HepG2 (cell line): ENCODE data around the gene RILP. TPM values are rescaled to one million over a fixed set of nuclear protein-coding genes. Genes with fewer than 3 reads are reported as not detected.

ENCODE experiments used
- DMAP1 ChIP-seq: IDR thresholded peaks from 2 replicates; pipeline ENCODE4 v1.6.1; 2016
- FOXO1 ChIP-seq: sonication (generic); formaldehyde crosslinking; IDR thresholded peaks from 2 replicates; pipeline ENCODE4 v1.4.0; 2020; ENCODE audit warnings: missing genetic modification reagents
- HMG20B ChIP-seq: conservative IDR thresholded peaks from 2 replicates; pipeline ENCODE4 v1.6.1; 2016; ENCODE audit warnings: missing genetic modification reagents, missing compliant biosample characterization
- RAD21 ChIP-seq: fragments of 450-650 bp; formaldehyde crosslinking; IDR thresholded peaks from 2 replicates; pipeline ENCODE4 v1.5.0; 2020; ENCODE audit warnings: mild to moderate bottlenecking
- SP4 ChIP-seq: sonication (generic); formaldehyde crosslinking; IDR thresholded peaks from 2 replicates; pipeline ENCODE4 v1.8.1; 2023; ENCODE audit warnings: mild to moderate bottlenecking, missing genetic modification reagents
- ZC3H13 ChIP-seq: sonication (generic); formaldehyde crosslinking; IDR thresholded peaks from 2 replicates; pipeline ENCODE4 v1.8.1; 2023; ENCODE audit warnings: mild to moderate bottlenecking, missing genetic modification reagents, moderate library complexity
- ZNF572 ChIP-seq: sonication (generic); formaldehyde crosslinking; IDR thresholded peaks from 2 replicates; pipeline ENCODE4 v1.5.1; 2020; ENCODE audit warnings: mild to moderate bottlenecking, missing genetic modification reagents
- polyA plus RNA-seq, 8 experiments: library from polyadenylated mRNA; depleted of rRNA in 3 of 8; stranded (reverse) in 7 of 8; unstranded in 1 of 8; fragments of >200 nt; fragmentation: Illumina TruSeq in 4 of 8; extraction: Trizol in 4 of 8; gene quantifications; 2 replicates each; pipeline versions ENCODE4 v1.2.1 to v1.2.3, GENCODE V29; 2011 to 2016; ENCODE audit warnings: low read depth in 4 of 8, missing spikeins in 1 of 8, mixed read lengths in 1 of 8; ENCODE audit not compliant: insufficient read depth in 1 of 8
- total RNA-seq, 5 experiments: library from RNA; depleted of rRNA; stranded (reverse); fragments of >200 nt; fragmentation: Illumina TruSeq; extraction: Trizol; gene quantifications; 2 replicates each; pipeline ENCODE4 v1.2.3, GENCODE V29; 2016; ENCODE audit warnings: low read depth in 1 of 5
- TF ChIP-seq, protein P1 (sequence below): sonication (generic); formaldehyde crosslinking; IDR thresholded peaks from 2 replicates; pipeline ENCODE4 v1.8.0; 2022; ENCODE audit warnings: mild to moderate bottlenecking, missing genetic modification reagents, moderate library complexity
- TF ChIP-seq, protein P2 (sequence below): sonication (generic); formaldehyde crosslinking; IDR thresholded peaks from 2 replicates; pipeline ENCODE4 v1.8.1; 2023; ENCODE audit warnings: missing genetic modification reagents, mild to moderate bottlenecking, borderline replicate concordance
- TF ChIP-seq, protein P3 (sequence below): sonication (generic); formaldehyde crosslinking; IDR thresholded peaks from 2 replicates; pipeline ENCODE4 v1.4.0; 2020; ENCODE audit warnings: missing genetic modification reagents
- TF ChIP-seq, protein P4 (sequence below): IDR thresholded peaks from 2 replicates; pipeline ENCODE4 v1.6.1; 2018; ENCODE audit warnings: missing genetic modification reagents, mild to moderate bottlenecking, missing compliant biosample characterization
- TF ChIP-seq, protein P5 (sequence below), 2 experiments: IDR thresholded peaks; 2 replicates each; pipeline ENCODE4 v1.6.1; 2011 to 2012; ENCODE audit warnings: low read length in 2 of 2, borderline replicate concordance in 1 of 2, low read depth in 1 of 2, mild to moderate bottlenecking in 1 of 2, moderate library complexity in 1 of 2
- TF ChIP-seq, protein P6 (sequence below): sonication (generic); formaldehyde crosslinking; conservative IDR thresholded peaks from 2 replicates; pipeline ENCODE4 v1.4.0; 2020; ENCODE audit warnings: missing genetic modification reagents
- TF ChIP-seq, protein P7 (sequence below): sonication (generic); formaldehyde crosslinking; IDR thresholded peaks from 2 replicates; pipeline ENCODE4 v1.4.0; 2020; ENCODE audit warnings: missing genetic modification reagents, borderline replicate concordance

The RILP gene
- total and polyA plus RNA-seq, 2 of the 13 experiments (the other 11 are each of a cell fraction or from before 2014, with no cell fraction given) = 6.6 to 8.1 TPM

DNA sequence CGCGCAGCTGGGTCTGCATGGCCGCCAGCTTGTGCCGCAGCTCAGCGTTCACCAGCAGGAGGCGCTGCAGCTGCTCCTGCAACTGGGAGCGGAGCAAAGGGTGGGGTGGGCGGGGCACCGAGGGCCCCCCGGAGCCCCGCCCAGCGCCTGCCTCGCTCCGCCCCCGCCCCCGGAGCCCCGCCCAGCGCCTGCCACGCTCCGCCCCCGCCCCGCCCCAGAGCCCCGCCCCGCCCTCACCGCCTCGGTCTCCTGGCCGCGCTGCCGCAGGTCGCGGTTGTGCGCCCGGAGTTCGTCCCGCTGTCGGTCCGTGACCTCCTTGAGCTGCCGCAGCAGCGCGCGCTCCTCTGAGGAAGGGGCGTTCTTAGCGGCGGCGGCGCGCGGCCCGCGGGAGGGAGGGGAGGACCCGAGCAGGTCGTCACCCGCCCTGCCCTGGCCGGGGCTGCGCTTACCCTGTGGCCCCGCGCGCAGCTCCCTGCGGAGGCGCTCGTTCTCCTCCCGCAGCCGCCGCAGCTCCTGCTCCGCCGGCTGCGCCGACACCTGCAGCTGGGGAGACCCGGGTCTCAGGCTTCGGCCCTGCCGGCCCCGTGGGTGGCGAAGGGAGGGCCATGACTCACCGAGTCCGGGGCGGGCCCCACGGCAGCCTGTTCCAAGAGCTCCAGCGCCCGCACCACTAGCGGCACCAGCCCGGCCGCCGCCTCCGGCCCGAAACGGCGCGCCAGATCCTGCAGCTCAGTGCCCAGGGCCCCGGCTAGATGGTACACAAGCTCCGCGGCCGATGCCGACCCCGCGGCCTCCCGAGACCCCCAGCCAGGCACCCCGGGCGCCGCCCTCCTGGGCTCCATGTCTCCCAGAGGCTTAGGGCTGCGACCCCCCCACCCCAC is 463 bp downstream of the RILP start (continued):
- TF ChIP-seq, protein P1, sequence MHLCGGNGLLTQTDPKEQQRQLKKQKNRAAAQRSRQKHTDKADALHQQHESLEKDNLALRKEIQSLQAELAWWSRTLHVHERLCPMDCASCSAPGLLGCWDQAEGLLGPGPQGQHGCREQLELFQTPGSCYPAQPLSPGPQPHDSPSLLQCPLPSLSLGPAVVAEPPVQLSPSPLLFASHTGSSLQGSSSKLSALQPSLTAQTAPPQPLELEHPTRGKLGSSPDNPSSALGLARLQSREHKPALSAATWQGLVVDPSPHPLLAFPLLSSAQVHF = 0 out of 2 replicates have a peak, but pooled peaks have one; percentile 28
- TF ChIP-seq RAD21 (CRISPR knock-in tag) (peak; percentile 38), SP4 (CRISPR knock-in tag) (peak; percentile 40), ZC3H13 (CRISPR knock-in tag) (peak; percentile 88), FOXO1 (CRISPR knock-in tag) (0 out of 2 replicates have a peak, but pooled peaks have one; percentile 5), ZNF572 (no peak), HMG20B (CRISPR knock-in tag) (no peak), DMAP1 (CRISPR knock-in tag) (no peak; the same call in 1 of the 2 replicates)
- TF ChIP-seq, protein P2, sequence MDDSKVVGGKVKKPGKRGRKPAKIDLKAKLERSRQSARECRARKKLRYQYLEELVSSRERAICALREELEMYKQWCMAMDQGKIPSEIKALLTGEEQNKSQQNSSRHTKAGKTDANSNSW (CRISPR knock-in tag) = no peak
- TF ChIP-seq, protein P3, sequence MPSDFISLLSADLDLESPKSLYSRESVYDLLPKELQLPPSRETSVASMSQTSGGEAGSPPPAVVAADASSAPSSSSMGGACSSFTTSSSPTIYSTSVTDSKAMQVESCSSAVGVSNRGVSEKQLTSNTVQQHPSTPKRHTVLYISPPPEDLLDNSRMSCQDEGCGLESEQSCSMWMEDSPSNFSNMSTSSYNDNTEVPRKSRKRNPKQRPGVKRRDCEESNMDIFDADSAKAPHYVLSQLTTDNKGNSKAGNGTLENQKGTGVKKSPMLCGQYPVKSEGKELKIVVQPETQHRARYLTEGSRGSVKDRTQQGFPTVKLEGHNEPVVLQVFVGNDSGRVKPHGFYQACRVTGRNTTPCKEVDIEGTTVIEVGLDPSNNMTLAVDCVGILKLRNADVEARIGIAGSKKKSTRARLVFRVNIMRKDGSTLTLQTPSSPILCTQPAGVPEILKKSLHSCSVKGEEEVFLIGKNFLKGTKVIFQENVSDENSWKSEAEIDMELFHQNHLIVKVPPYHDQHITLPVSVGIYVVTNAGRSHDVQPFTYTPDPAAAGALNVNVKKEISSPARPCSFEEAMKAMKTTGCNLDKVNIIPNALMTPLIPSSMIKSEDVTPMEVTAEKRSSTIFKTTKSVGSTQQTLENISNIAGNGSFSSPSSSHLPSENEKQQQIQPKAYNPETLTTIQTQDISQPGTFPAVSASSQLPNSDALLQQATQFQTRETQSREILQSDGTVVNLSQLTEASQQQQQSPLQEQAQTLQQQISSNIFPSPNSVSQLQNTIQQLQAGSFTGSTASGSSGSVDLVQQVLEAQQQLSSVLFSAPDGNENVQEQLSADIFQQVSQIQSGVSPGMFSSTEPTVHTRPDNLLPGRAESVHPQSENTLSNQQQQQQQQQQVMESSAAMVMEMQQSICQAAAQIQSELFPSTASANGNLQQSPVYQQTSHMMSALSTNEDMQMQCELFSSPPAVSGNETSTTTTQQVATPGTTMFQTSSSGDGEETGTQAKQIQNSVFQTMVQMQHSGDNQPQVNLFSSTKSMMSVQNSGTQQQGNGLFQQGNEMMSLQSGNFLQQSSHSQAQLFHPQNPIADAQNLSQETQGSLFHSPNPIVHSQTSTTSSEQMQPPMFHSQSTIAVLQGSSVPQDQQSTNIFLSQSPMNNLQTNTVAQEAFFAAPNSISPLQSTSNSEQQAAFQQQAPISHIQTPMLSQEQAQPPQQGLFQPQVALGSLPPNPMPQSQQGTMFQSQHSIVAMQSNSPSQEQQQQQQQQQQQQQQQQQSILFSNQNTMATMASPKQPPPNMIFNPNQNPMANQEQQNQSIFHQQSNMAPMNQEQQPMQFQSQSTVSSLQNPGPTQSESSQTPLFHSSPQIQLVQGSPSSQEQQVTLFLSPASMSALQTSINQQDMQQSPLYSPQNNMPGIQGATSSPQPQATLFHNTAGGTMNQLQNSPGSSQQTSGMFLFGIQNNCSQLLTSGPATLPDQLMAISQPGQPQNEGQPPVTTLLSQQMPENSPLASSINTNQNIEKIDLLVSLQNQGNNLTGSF = no peak
- TF ChIP-seq, protein P4, sequence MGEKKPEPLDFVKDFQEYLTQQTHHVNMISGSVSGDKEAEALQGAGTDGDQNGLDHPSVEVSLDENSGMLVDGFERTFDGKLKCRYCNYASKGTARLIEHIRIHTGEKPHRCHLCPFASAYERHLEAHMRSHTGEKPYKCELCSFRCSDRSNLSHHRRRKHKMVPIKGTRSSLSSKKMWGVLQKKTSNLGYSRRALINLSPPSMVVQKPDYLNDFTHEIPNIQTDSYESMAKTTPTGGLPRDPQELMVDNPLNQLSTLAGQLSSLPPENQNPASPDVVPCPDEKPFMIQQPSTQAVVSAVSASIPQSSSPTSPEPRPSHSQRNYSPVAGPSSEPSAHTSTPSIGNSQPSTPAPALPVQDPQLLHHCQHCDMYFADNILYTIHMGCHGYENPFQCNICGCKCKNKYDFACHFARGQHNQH = peak; percentile 51; the same call in 1 of the 2 replicates
- TF ChIP-seq, protein P5, sequence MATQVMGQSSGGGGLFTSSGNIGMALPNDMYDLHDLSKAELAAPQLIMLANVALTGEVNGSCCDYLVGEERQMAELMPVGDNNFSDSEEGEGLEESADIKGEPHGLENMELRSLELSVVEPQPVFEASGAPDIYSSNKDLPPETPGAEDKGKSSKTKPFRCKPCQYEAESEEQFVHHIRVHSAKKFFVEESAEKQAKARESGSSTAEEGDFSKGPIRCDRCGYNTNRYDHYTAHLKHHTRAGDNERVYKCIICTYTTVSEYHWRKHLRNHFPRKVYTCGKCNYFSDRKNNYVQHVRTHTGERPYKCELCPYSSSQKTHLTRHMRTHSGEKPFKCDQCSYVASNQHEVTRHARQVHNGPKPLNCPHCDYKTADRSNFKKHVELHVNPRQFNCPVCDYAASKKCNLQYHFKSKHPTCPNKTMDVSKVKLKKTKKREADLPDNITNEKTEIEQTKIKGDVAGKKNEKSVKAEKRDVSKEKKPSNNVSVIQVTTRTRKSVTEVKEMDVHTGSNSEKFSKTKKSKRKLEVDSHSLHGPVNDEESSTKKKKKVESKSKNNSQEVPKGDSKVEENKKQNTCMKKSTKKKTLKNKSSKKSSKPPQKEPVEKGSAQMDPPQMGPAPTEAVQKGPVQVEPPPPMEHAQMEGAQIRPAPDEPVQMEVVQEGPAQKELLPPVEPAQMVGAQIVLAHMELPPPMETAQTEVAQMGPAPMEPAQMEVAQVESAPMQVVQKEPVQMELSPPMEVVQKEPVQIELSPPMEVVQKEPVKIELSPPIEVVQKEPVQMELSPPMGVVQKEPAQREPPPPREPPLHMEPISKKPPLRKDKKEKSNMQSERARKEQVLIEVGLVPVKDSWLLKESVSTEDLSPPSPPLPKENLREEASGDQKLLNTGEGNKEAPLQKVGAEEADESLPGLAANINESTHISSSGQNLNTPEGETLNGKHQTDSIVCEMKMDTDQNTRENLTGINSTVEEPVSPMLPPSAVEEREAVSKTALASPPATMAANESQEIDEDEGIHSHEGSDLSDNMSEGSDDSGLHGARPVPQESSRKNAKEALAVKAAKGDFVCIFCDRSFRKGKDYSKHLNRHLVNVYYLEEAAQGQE (IDR thresholded peaks at IDR 0.05; ENCODE audit: borderline replicate concordance in 1 of 2, low read depth in 1 of 2, low read length in 2 of 2) = peak in 1 of 2 experiments; percentile 6; a peak in 1 of 4 replicates
- TF ChIP-seq, protein P6, sequence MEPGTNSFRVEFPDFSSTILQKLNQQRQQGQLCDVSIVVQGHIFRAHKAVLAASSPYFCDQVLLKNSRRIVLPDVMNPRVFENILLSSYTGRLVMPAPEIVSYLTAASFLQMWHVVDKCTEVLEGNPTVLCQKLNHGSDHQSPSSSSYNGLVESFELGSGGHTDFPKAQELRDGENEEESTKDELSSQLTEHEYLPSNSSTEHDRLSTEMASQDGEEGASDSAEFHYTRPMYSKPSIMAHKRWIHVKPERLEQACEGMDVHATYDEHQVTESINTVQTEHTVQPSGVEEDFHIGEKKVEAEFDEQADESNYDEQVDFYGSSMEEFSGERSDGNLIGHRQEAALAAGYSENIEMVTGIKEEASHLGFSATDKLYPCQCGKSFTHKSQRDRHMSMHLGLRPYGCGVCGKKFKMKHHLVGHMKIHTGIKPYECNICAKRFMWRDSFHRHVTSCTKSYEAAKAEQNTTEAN (CRISPR knock-in tag) = no peak
- TF ChIP-seq, protein P7, sequence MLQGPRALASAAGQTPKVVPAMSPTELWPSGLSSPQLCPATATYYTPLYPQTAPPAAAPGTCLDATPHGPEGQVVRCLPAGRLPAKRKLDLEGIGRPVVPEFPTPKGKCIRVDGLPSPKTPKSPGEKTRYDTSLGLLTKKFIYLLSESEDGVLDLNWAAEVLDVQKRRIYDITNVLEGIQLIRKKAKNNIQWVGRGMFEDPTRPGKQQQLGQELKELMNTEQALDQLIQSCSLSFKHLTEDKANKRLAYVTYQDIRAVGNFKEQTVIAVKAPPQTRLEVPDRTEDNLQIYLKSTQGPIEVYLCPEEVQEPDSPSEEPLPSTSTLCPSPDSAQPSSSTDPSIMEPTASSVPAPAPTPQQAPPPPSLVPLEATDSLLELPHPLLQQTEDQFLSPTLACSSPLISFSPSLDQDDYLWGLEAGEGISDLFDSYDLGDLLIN (CRISPR knock-in tag) = no peak
